Endothelial cell of umbilical vein (primary cell): ENCODE measurements around the gene EIF3B. TPM values are rescaled to one million over a fixed set of nuclear protein-coding genes. Genes with fewer than 3 reads are reported as not detected.

ENCODE experiments used
- BruUV-seq: library from RNA; stranded (reverse); fragments of 400-500 nt; replicated peaks from 2 replicates; lab custom pipeline; 2021; lab: Mats Ljungman, UMichigan
- CTCF ChIA-PET: fragments of 300-600, 350-600 bp; sonication (Branson Sonifier 250); formaldehyde crosslinking; loops from one replicate; lab custom pipeline; 2021; ENCODE audit warnings: antibody characterized with exemption, inconsistent platforms; lab: Charles Lee
- POLR2A ChIA-PET: fragments of 300-600, 350-600 bp; sonication (Branson Sonifier 250); formaldehyde crosslinking; loops from one replicate; lab custom pipeline; 2021; ENCODE audit warnings: antibody characterized with exemption, inconsistent platforms; lab: Charles Lee
- DNase-seq: peaks from one replicate; pipeline ENCODE4 v3.0.0-alpha.2; 2011; ENCODE audit warnings: low read depth, low spot score
- FAIRE-seq: peaks from 2 replicates; lab custom pipeline; 2011; peaks lifted over from hg19 to GRCh38; lab: Jason Lieb, UNC
- H2AFZ ChIP-seq: 2 replicates; pipeline ENCODE4 v1.6.0; 2012; ENCODE audit warnings: low read depth, low read length, control low read depth, inconsistent platforms
- H3K27ac ChIP-seq: 2 replicates; pipeline ENCODE4 v1.5.1; 2011; ENCODE audit warnings: low read depth, mild to moderate bottlenecking, control low read depth, low read length, moderate library complexity; ENCODE audit not compliant: insufficient read depth
- H3K27me3 ChIP-seq, 2 experiments: 2 replicates each; pipeline versions ENCODE4 v1.6.0 to v1.6.1; 2011; ENCODE audit warnings: low read length in 2 of 2, mixed read lengths in 1 of 2; ENCODE audit not compliant: control insufficient read depth in 2 of 2, insufficient read depth in 2 of 2
- H3K36me3 ChIP-seq, 2 experiments: 2 replicates in 1 of 2; 3 replicates in 1 of 2; pipeline ENCODE4 v1.5.1; 2011; ENCODE audit warnings: low read length in 2 of 2, mild to moderate bottlenecking in 1 of 2, moderate library complexity in 1 of 2; ENCODE audit not compliant: control insufficient read depth in 2 of 2, insufficient read depth in 2 of 2; ENCODE audit errors: extremely low read depth in 1 of 2
- H3K4me1 ChIP-seq: 3 replicates; pipeline ENCODE4 v1.5.1; 2011; ENCODE audit warnings: mild to moderate bottlenecking, low read length; ENCODE audit not compliant: control insufficient read depth, insufficient read depth; ENCODE audit errors: extremely low read depth
- H3K4me2 ChIP-seq: 2 replicates; pipeline ENCODE4 v1.6.1; 2011; ENCODE audit warnings: low read length, control low read depth, mixed read lengths; ENCODE audit not compliant: insufficient read depth
- H3K4me3 ChIP-seq, 3 experiments: fragments of 200-600 bp in 1 of 3; sonication (generic), shearing (Covaris generic) in 1 of 3; replicated peaks in 1 of 3; 2 replicates each; pipeline ENCODE4 v1.5.1; 2011 to 2016; ENCODE audit warnings: control low read depth in 3 of 3, low read length in 3 of 3, mild to moderate bottlenecking in 2 of 3, inconsistent platforms in 1 of 3, low read depth in 1 of 3, moderate library complexity in 1 of 3; ENCODE audit not compliant: insufficient read depth in 1 of 3
- H3K79me2 ChIP-seq: 2 replicates; pipeline ENCODE4 v1.6.0; 2012; ENCODE audit warnings: low read length, inconsistent platforms; ENCODE audit not compliant: control insufficient read depth, insufficient read depth
- H3K9ac ChIP-seq: replicated peaks from 2 replicates; pipeline ENCODE3; 2011; ENCODE audit warnings: low read length, control low read depth; ENCODE audit not compliant: insufficient read depth; ENCODE audit errors: extremely low read depth
- H3K9me1 ChIP-seq: replicated peaks from 3 replicates; pipeline ENCODE4 v1.6.0; 2011; ENCODE audit warnings: mild to moderate bottlenecking, low read length; ENCODE audit not compliant: control insufficient read depth, insufficient read depth; ENCODE audit errors: extremely low read depth
- H3K9me3 ChIP-seq: replicated peaks from 2 replicates; pipeline ENCODE4 v1.5.1; 2012; ENCODE audit warnings: low read length, inconsistent platforms; ENCODE audit not compliant: control insufficient read depth, insufficient read depth
- H4K20me1 ChIP-seq: replicated peaks from 2 replicates; pipeline ENCODE3; 2011; ENCODE audit warnings: mild to moderate bottlenecking, low read length; ENCODE audit not compliant: control insufficient read depth, insufficient read depth; ENCODE audit errors: extremely low read depth
- CTCF ChIP-seq, 2 donors: IDR thresholded peaks; 1 replicate in 1 of 2; 2 replicates in 1 of 2; pipeline ENCODE4 v1.5.1; 2011; ENCODE audit warnings: low read length in 2 of 2, mild to moderate bottlenecking in 2 of 2, moderate library complexity in 2 of 2, control low read depth in 1 of 2, inconsistent platforms in 1 of 2, low read depth in 1 of 2; ENCODE audit not compliant: insufficient read depth in 1 of 2; ENCODE audit errors: extremely low read depth in 1 of 2
- FOS ChIP-seq: IDR thresholded peaks from 2 replicates; pipeline ENCODE4 v1.6.1; 2011; ENCODE audit warnings: mild to moderate bottlenecking, low read length, moderate library complexity, borderline replicate concordance; ENCODE audit not compliant: insufficient read depth
- GATA2 ChIP-seq: IDR thresholded peaks from 2 replicates; pipeline ENCODE4 v1.7.0; 2011; ENCODE audit warnings: low read depth, mild to moderate bottlenecking, moderate library complexity, mixed read lengths, low read length; ENCODE audit not compliant: insufficient read length, insufficient read depth
- JUN ChIP-seq: IDR thresholded peaks from 2 replicates; pipeline ENCODE4 v1.6.1; 2011; ENCODE audit warnings: borderline replicate concordance, low read depth; ENCODE audit not compliant: insufficient read length, insufficient read depth
- MYC ChIP-seq: IDR thresholded peaks from one replicate; pipeline ENCODE4 v1.6.1; 2011; ENCODE audit warnings: mild to moderate bottlenecking, low read depth, low read length
- POLR2A ChIP-seq: IDR thresholded peaks from 2 replicates; pipeline ENCODE4 v1.6.1; 2012; ENCODE audit warnings: low read depth, mild to moderate bottlenecking, control low read depth, low read length
- POLR2AphosphoS5 ChIP-seq: IDR thresholded peaks from 2 replicates; pipeline ENCODE4 v1.6.1; 2012; ENCODE audit warnings: low read depth, mild to moderate bottlenecking, control low read depth, low read length, moderate library complexity; ENCODE audit not compliant: insufficient read depth
- dilution Hi-C: fragments of 300-500 bp; cut with MboI; formaldehyde crosslinking; loops from one replicate; pipeline ENCODE4 v1.15.0; 2019; ENCODE audit warnings: low sequenced_read_pairs; ENCODE audit not compliant: extremely low pct_ligation_motif_present
- intact Hi-C: fragments of 100-400 bp; cut with micrococcal nuclease; formaldehyde crosslinking; loops from one replicate; pipeline ENCODE4 v1.10.0; 2022
- polyA plus RNA-seq, 4 experiments: library from polyadenylated mRNA; depleted of rRNA in 3 of 4; stranded (reverse) in 3 of 4; unstranded in 1 of 4; fragments of >200 nt; gene quantifications; 2 replicates each; pipeline versions ENCODE4 v1.2.1 to v1.2.3, GENCODE V29; 2011 to 2012; ENCODE audit warnings: missing spikeins in 1 of 4
- total RNA-seq: library from RNA; stranded (reverse); gene quantifications from 2 replicates; pipeline ENCODE4 v1.2.3, GENCODE V29; 2021
- TF ChIP-seq, protein P1 (sequence below): IDR thresholded peaks from 2 replicates; pipeline ENCODE4 v1.6.1; 2011; ENCODE audit not compliant: insufficient read depth, insufficient read length

The EIF3B gene
- total and polyA plus RNA-seq, 2 donors (not counting 3 experiments of a cell fraction or from before 2014, with no cell fraction given) = 104 to 207 TPM

DNA sequence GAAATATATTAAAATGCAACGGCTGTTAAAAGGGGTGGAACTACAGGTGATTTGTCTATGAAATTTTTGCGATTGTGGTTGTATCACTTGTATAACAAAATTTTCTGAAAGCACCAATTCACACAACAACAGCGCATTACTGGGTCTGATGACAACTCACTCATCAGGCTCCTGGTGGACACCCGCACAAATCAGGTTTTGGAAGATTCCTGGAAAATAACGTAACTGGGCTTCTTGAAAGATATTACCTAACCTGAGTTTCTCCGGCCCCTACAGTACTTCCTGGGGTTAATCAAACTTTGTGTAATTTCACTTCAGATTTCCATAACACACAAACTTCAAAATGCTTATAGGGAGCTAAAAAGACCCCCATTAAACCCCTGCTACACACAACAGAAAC is 47.9 kb upstream of the EIF3B start:
- no peaks in the 10 kb centered on the region for H3K36me3 ChIP-seq
- peaks cover 6% of the 10 kb centered on the region for H3K4me1 ChIP-seq
- dilution Hi-C loops = no loop called here
- H3K4me2 ChIP-seq = no peak overlapping the region
- no peak overlapping the region for H3K9ac ChIP-seq
- H3K4me3 ChIP-seq = no peak overlapping the region
- H3K27me3 ChIP-seq = no peaks in the 10 kb centered on the region
- ChIA-PET CTCF (no interaction called here), POLR2A (no interaction called here)
- DNase-seq (no peak), FAIRE-seq (no peak)
- H3K79me2 ChIP-seq = no peaks in the 10 kb centered on the region
- H4K20me1 ChIP-seq = no peaks in the 10 kb centered on the region
- intact Hi-C loops = no loop called here
- no peaks in the 10 kb centered on the region for H3K9me3 ChIP-seq
- H3K9me1 ChIP-seq = no peaks in the 10 kb centered on the region
- TF ChIP-seq POLR2AphosphoS5 (no peak), MYC (no peak), FOS (no peak), GATA2 (no peak), CTCF (IDR thresholded peaks at IDR 0.05; ENCODE audit: extremely low read depth in 1 of 2, insufficient read depth in 1 of 2, low read depth in 1 of 2, low read length in 2 of 2) (no peak)
- no peak overlapping the region for H3K27ac ChIP-seq
- BruUV-seq = no TSS peak
- no peak overlapping the region for H2AFZ ChIP-seq

GRCh38 chr7:2307690-2308107 is 46.9 kb upstream of the EIF3B start:
- ChIA-PET POLR2A (no interaction called here), CTCF (no interaction called here)
- dilution Hi-C loops (no loop called here), intact Hi-C loops (no loop called here)
- H4K20me1 ChIP-seq = no peaks in the 10 kb centered on the region
- no peaks in the 10 kb centered on the region for H3K9me1 ChIP-seq
- no peaks in the 10 kb centered on the region for H3K9me3 ChIP-seq
- H3K4me3 ChIP-seq = no peak overlapping the region
- H3K9ac ChIP-seq = no peak overlapping the region
- TF ChIP-seq, protein P1, sequence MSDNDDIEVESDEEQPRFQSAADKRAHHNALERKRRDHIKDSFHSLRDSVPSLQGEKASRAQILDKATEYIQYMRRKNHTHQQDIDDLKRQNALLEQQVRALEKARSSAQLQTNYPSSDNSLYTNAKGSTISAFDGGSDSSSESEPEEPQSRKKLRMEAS = no peak
- TF ChIP-seq JUN (no peak), POLR2A (no peak), FOS (no peak)
- no peaks in the 10 kb centered on the region for H3K27me3 ChIP-seq
- no peak overlapping the region for H3K4me2 ChIP-seq
- no peak for FAIRE-seq
- no peak overlapping the region for H3K27ac ChIP-seq
- no peak overlapping the region for H2AFZ ChIP-seq
- H3K79me2 ChIP-seq = peaks cover 6% of the 10 kb centered on the region
- no TSS peak for BruUV-seq
- peaks cover 6% of the 10 kb centered on the region for H3K4me1 ChIP-seq
- DNase-seq = no peak
- no peaks in the 10 kb centered on the region for H3K36me3 ChIP-seq
